ENCODE results near the gene FASN. TPM values are rescaled to one million over a fixed set of nuclear protein-coding genes. Genes with fewer than 3 reads are reported as not detected.

Gene FASN
- total RNA-seq, 2 donors from 2014 or later, result 16.3 to 388 TPM

DNA sequence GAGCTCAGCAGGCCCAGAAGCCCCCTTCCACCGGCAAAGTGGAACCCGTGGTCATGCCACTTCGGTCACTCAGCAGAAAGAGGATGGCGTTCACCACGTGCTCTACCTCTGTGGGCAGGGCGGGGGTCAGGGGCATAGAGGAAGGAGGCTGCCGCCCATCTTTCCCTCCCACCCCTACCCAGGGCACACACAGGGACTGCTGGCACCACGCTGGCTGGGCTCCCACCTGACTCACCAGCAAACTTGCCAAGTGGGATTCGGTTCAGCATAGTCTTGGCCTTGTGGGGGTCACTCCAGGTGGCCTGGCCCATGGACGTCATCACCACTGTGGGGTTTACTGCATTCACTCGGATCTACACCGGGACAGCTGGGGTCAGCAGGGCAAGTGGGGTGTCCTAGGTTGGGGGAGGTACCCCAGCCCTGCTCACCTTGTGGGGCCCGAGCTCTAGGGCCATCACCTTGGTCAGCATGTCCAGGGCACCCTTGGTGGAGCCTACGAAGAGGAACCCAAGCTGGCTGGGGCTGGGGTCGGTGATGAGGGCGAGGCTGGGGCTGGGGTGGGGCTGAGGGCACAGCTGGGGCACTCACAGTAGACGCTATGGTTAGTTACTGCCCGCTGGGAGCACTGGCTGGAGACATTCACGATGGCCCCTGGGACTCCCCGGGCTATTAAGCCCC lies 61.9 kb downstream of the FASN start:
- H3K27me3 ChIP-seq, result no peaks in the 10 kb centered on the region
- intact Hi-C loops (cut with DNase I), result no loop called here
- H3K4me3 ChIP-seq, result peak overlapping the region in 1 of 2 donors; percentile 52
- H3K4me1 ChIP-seq, result peaks cover 38% of the 10 kb centered on the region
- peak overlapping the region in 2 of 4 donors; percentile 94 for H3K27ac ChIP-seq
- H3K36me3 ChIP-seq (replicated peaks in 1 of 2; ENCODE audit: insufficient read depth in 1 of 2, low read depth in 2 of 2), result no peaks in the 10 kb centered on the region
- TF ChIP-seq, protein P1, sequence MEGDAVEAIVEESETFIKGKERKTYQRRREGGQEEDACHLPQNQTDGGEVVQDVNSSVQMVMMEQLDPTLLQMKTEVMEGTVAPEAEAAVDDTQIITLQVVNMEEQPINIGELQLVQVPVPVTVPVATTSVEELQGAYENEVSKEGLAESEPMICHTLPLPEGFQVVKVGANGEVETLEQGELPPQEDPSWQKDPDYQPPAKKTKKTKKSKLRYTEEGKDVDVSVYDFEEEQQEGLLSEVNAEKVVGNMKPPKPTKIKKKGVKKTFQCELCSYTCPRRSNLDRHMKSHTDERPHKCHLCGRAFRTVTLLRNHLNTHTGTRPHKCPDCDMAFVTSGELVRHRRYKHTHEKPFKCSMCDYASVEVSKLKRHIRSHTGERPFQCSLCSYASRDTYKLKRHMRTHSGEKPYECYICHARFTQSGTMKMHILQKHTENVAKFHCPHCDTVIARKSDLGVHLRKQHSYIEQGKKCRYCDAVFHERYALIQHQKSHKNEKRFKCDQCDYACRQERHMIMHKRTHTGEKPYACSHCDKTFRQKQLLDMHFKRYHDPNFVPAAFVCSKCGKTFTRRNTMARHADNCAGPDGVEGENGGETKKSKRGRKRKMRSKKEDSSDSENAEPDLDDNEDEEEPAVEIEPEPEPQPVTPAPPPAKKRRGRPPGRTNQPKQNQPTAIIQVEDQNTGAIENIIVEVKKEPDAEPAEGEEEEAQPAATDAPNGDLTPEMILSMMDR (IDR thresholded peaks at IDR 0.05), result no peak
- no peak for TF ChIP-seq POLR2A (IDR thresholded peaks at IDR 0.05)
- no peaks in the 10 kb centered on the region for H3K9me3 ChIP-seq
- DNase-seq (peak in 1 of 4 donors; percentile 40), ATAC-seq (no peak)
- WGBS, 2 donors, result 75 to 81% methylated on average over 12 to 19 of the region's 20 CpGs

DNA sequence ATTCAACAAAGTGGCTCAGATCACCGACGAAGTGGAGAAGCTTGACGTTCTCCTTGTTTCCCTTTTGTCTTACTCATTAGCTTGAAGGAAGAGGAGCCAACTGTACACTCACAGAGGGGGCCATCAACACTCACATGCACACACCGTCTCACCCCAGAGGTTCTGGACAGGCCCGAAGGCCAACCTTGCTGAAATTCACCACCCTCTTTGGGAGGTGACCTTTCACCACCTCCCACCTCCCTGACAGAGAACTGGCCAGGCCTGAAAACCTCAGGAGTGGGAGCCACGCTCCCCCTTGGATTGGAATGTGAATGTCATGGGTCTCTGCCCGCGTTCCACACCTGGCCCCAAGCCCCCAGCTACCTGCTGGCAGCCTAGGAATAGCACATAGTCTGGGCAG lies 62.5 kb downstream of the FASN start:
- H3K4me3 ChIP-seq, result no peak overlapping the region
- TF ChIP-seq, protein P1 (IDR thresholded peaks at IDR 0.05), result no peak
- TF ChIP-seq POLR2A (IDR thresholded peaks at IDR 0.05), result no peak
- H3K36me3 ChIP-seq (replicated peaks in 1 of 2; ENCODE audit: insufficient read depth in 1 of 2, low read depth in 2 of 2), result no peaks in the 10 kb centered on the region
- no peaks in the 10 kb centered on the region for H3K27me3 ChIP-seq
- ATAC-seq (no peak), DNase-seq (no peak)
- intact Hi-C loops (cut with DNase I), result no loop called here
- peaks cover 44% of the 10 kb centered on the region for H3K4me1 ChIP-seq
- H3K9me3 ChIP-seq, result no peaks in the 10 kb centered on the region
- no peak overlapping the region for H3K27ac ChIP-seq
- WGBS, 2 donors, result 90 to 94% methylated on average over 8 of the region's 8 CpGs

DNA sequence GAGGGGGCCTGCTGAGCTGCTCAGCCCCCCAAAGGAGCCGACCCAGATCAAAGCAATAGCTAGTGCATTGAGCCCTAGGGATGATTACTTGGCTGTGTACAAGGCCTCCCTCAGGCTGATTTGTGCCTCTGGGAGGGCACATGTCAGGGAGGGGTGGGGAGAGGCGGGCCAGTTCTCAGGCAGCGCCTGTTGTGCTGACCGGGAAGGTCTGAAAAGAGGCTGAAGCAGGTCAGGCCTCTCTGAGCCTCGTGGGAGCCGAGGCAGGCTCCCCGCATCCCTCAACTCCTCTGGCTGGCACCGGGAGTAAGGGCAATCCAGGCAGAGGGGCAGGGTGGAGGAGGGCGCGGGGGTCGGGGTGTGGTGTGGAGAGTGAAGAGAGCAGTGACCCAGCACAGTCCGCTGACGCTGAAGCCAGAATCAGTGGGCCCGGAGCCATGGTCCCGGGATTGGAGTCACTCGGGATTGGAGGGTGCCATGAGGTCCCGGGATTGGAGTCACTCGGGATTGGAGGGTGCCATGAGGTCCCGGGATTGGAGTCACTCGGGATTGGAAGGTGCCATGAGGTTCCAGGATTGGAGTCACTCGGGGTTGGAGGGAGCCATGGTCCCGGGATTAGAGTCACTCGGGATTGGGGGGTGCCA lies 63.5 kb downstream of the FASN start:
- H3K4me1 ChIP-seq, result peaks cover 44% of the 10 kb centered on the region
- H3K27me3 ChIP-seq, result no peaks in the 10 kb centered on the region
- no peak overlapping the region for H3K27ac ChIP-seq
- 88 to 89% methylated on average over 19 to 23 of the region's 23 CpGs for WGBS, 2 donors
- TF ChIP-seq, protein P1 (IDR thresholded peaks at IDR 0.05), result no peak
- no peak for TF ChIP-seq POLR2A (IDR thresholded peaks at IDR 0.05)
- H3K9me3 ChIP-seq, result no peaks in the 10 kb centered on the region
- ATAC-seq, result no peak
- intact Hi-C loops (cut with DNase I), result no loop called here
- H3K4me3 ChIP-seq, result no peak overlapping the region
- H3K36me3 ChIP-seq (replicated peaks in 1 of 2; ENCODE audit: insufficient read depth in 1 of 2, low read depth in 2 of 2), result no peaks in the 10 kb centered on the region
- no peak for DNase-seq

DNA sequence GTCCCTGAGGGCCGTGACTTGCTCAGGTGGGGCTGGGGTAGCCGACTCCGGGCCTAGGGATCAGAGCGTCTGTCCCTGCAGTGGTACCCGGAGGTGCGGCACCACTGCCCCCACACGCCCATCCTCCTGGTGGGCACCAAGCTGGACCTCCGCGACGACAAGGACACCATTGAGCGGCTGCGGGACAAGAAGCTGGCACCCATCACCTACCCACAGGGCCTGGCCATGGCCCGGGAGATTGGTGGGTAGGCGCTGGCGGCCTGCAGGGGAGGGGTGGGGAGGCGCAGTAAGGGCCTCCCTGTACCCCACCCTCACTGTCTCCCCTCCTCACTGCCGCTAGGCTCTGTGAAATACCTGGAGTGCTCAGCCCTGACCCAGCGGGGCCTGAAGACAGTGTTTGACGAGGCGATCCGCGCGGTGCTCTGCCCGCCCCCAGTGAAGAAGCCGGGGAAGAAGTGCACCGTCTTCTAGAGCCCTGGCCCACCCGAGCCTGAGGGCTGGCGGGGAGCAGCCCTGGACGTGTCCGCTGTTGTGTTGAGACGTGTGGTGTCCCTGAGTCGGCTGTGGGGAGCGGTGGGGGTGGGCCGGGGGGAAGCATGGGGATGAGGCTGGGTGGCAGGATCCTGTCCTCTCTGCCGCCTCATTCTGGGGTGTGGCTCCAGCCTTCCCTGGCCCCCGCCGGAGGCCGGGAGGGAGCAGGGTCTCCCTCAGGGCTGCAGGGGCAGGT lies 64.5 kb downstream of the FASN start:
- no peak for TF ChIP-seq POLR2A (IDR thresholded peaks at IDR 0.05)
- TF ChIP-seq, protein P1 (IDR thresholded peaks at IDR 0.05), result no peak
- intact Hi-C loops (cut with DNase I), result no loop called here
- Histone ChIP-seq H3K9me3 (no peaks in the 10 kb centered on the region), H3K4me3 (no peak overlapping the region), H3K4me1 (peaks cover 42% of the 10 kb centered on the region), H3K36me3 (replicated peaks in 1 of 2; ENCODE audit: insufficient read depth in 1 of 2, low read depth in 2 of 2) (no peaks in the 10 kb centered on the region), H3K27ac (no peak overlapping the region), H3K27me3 (no peaks in the 10 kb centered on the region)
- 86 to 92% methylated on average over 23 to 30 of the region's 38 CpGs for WGBS, 2 donors
- no peak for DNase-seq
- ATAC-seq, result no peak

All from body of pancreas (tissue), 4 donors.